Activated naive CD4-positive, alpha-beta T cell treated with anti-CD3 and anti-CD28 coated beads, Interleukin-2, amount 50 U/mL, for 24 hours (primary cell): ENCODE measurements around the gene DACT3.

Experiments used
- H3K27ac Mint-ChIP-seq: one replicate; pipeline ENCODE4 v1.8.0; 2021; ENCODE audit warnings: mild to moderate bottlenecking, mixed read lengths
- H3K27me3 Mint-ChIP-seq: one replicate; pipeline ENCODE4 v1.8.0; 2021; ENCODE audit warnings: mixed read lengths
- H3K36me3 Mint-ChIP-seq: one replicate; pipeline ENCODE4 v1.8.0; 2021; ENCODE audit warnings: mixed read lengths
- H3K4me1 Mint-ChIP-seq: one replicate; pipeline ENCODE4 v1.8.0; 2021; ENCODE audit warnings: mixed read lengths
- H3K4me3 Mint-ChIP-seq: one replicate; pipeline ENCODE4 v1.8.0; 2021; ENCODE audit warnings: mild to moderate bottlenecking, mixed read lengths
- H3K9me3 Mint-ChIP-seq: one replicate; pipeline ENCODE4 v1.8.0; 2021; ENCODE audit warnings: mixed read lengths

DACT3 gene

GRCh38 chr19:46614114-46614722, 46.8 kb downstream of the DACT3 start:
- Mint-ChIP-seq H3K9me3 (no peaks in the 10 kb centered on the region), H3K36me3 (peaks cover 8% of the 10 kb centered on the region), H3K27me3 (no peaks in the 10 kb centered on the region), H3K27ac (peak overlapping the region; percentile 91), H3K4me3 (peak overlapping the region; percentile 71), H3K4me1 (peaks cover 77% of the 10 kb centered on the region)

GRCh38 chr19:46613525-46613924, 47.5 kb downstream of the DACT3 start:
- H3K4me3 Mint-ChIP-seq = no peak overlapping the region
- H3K27ac Mint-ChIP-seq = no peak overlapping the region
- H3K4me1 Mint-ChIP-seq = peaks cover 76% of the 10 kb centered on the region

GRCh38 chr19:46611776-46612175, 49.2 kb downstream of the DACT3 start:
- no peaks in the 10 kb centered on the region for H3K9me3 Mint-ChIP-seq
- H3K4me3 Mint-ChIP-seq = peak overlapping the region; percentile 66
- peaks cover 71% of the 10 kb centered on the region for H3K4me1 Mint-ChIP-seq
- no peaks in the 10 kb centered on the region for H3K27me3 Mint-ChIP-seq
- H3K36me3 Mint-ChIP-seq = peaks cover 14% of the 10 kb centered on the region
- H3K27ac Mint-ChIP-seq = peak overlapping the region; percentile 63

More at GRCh38 chr19:46613525-46613924, 47.5 kb downstream of the DACT3 start:
- no peaks in the 10 kb centered on the region for H3K27me3 Mint-ChIP-seq
- peaks cover 12% of the 10 kb centered on the region for H3K36me3 Mint-ChIP-seq
- H3K9me3 Mint-ChIP-seq = no peaks in the 10 kb centered on the region

- Mint-ChIP-seq H3K27ac (peak overlapping the region; percentile 73), H3K4me1 (peaks cover 71% of the 10 kb centered on the region), H3K27me3 (no peaks in the 10 kb centered on the region), H3K4me3 (peak overlapping the region; percentile 66), H3K36me3 (peaks cover 14% of the 10 kb centered on the region), H3K9me3 (no peaks in the 10 kb centered on the region)
These were observed 49.9 kb downstream of the DACT3 start for GRCh38 chr19:46610851-46611770.

- Mint-ChIP-seq H3K27ac (no peak overlapping the region), H3K4me3 (peak overlapping the region; percentile 21), H3K9me3 (no peaks in the 10 kb centered on the region), H3K4me1 (peaks cover 70% of the 10 kb centered on the region), H3K27me3 (no peaks in the 10 kb centered on the region), H3K36me3 (peaks cover 14% of the 10 kb centered on the region)
These were observed 50.6 kb downstream of the DACT3 start for GRCh38 chr19:46610413-46610775.

GRCh38 chr19:46609511-46610412, 51.2 kb downstream of the DACT3 start:
- Mint-ChIP-seq H3K9me3 (no peaks in the 10 kb centered on the region), H3K4me3 (no peak overlapping the region), H3K36me3 (peaks cover 14% of the 10 kb centered on the region), H3K27me3 (no peaks in the 10 kb centered on the region), H3K4me1 (peaks cover 76% of the 10 kb centered on the region), H3K27ac (no peak overlapping the region)

- H3K4me1 Mint-ChIP-seq = peaks cover 76% of the 10 kb centered on the region
- H3K27me3 Mint-ChIP-seq = no peaks in the 10 kb centered on the region
- H3K9me3 Mint-ChIP-seq = no peaks in the 10 kb centered on the region
- H3K36me3 Mint-ChIP-seq = peaks cover 14% of the 10 kb centered on the region
- no peak overlapping the region for H3K4me3 Mint-ChIP-seq
- H3K27ac Mint-ChIP-seq = peak overlapping the region; percentile 38
These were observed 52.2 kb downstream of the DACT3 start for GRCh38 chr19:46608581-46609345.

GRCh38 chr19:46608178-46608577, 52.8 kb downstream of the DACT3 start:
- no peak overlapping the region for H3K27ac Mint-ChIP-seq
- H3K9me3 Mint-ChIP-seq = no peaks in the 10 kb centered on the region
- peaks cover 77% of the 10 kb centered on the region for H3K4me1 Mint-ChIP-seq
- H3K27me3 Mint-ChIP-seq = no peaks in the 10 kb centered on the region
- H3K4me3 Mint-ChIP-seq = no peak overlapping the region
- H3K36me3 Mint-ChIP-seq = peaks cover 14% of the 10 kb centered on the region

- Mint-ChIP-seq H3K4me1 (peaks cover 80% of the 10 kb centered on the region), H3K27ac (no peak overlapping the region), H3K27me3 (no peaks in the 10 kb centered on the region)
These were observed 53.5 kb downstream of the DACT3 start for GRCh38 chr19:46607448-46607841.

GRCh38 chr19:46606681-46607447, 54.1 kb downstream of the DACT3 start:
- peaks cover 79% of the 10 kb centered on the region for H3K4me1 Mint-ChIP-seq
- H3K9me3 Mint-ChIP-seq = no peaks in the 10 kb centered on the region
- no peaks in the 10 kb centered on the region for H3K27me3 Mint-ChIP-seq
- peaks cover 14% of the 10 kb centered on the region for H3K36me3 Mint-ChIP-seq
- H3K4me3 Mint-ChIP-seq = no peak overlapping the region
- peak overlapping the region; percentile 46 for H3K27ac Mint-ChIP-seq

More at GRCh38 chr19:46607448-46607841, 53.5 kb downstream of the DACT3 start:
- Mint-ChIP-seq H3K9me3 (no peaks in the 10 kb centered on the region), H3K4me3 (no peak overlapping the region), H3K36me3 (peaks cover 14% of the 10 kb centered on the region)

GRCh38 chr19:46606019-46606418, 55.0 kb downstream of the DACT3 start:
- Mint-ChIP-seq H3K9me3 (no peaks in the 10 kb centered on the region), H3K36me3 (peaks cover 14% of the 10 kb centered on the region), H3K4me1 (peaks cover 71% of the 10 kb centered on the region), H3K27ac (no peak overlapping the region), H3K27me3 (no peaks in the 10 kb centered on the region), H3K4me3 (no peak overlapping the region)

- Mint-ChIP-seq H3K27ac (no peak overlapping the region), H3K27me3 (no peaks in the 10 kb centered on the region), H3K4me3 (no peak overlapping the region), H3K4me1 (peaks cover 65% of the 10 kb centered on the region), H3K9me3 (no peaks in the 10 kb centered on the region), H3K36me3 (peaks cover 12% of the 10 kb centered on the region)
These were observed 55.6 kb downstream of the DACT3 start for GRCh38 chr19:46605356-46605821.

GRCh38 chr19:46604781-46605355, 56.1 kb downstream of the DACT3 start:
- H3K27ac Mint-ChIP-seq = no peak overlapping the region
- H3K36me3 Mint-ChIP-seq = peaks cover 10% of the 10 kb centered on the region
- H3K9me3 Mint-ChIP-seq = no peaks in the 10 kb centered on the region
- H3K27me3 Mint-ChIP-seq = no peaks in the 10 kb centered on the region
- H3K4me3 Mint-ChIP-seq = no peak overlapping the region
- peaks cover 65% of the 10 kb centered on the region for H3K4me1 Mint-ChIP-seq

GRCh38 chr19:46603752-46604231, 57.2 kb downstream of the DACT3 start:
- peak overlapping the region; percentile 97 for H3K4me3 Mint-ChIP-seq
- peaks cover 56% of the 10 kb centered on the region for H3K4me1 Mint-ChIP-seq
- H3K27ac Mint-ChIP-seq = peak overlapping the region; percentile 92
- peaks cover 2% of the 10 kb centered on the region for H3K9me3 Mint-ChIP-seq
- H3K27me3 Mint-ChIP-seq = no peaks in the 10 kb centered on the region
- H3K36me3 Mint-ChIP-seq = peaks cover 2% of the 10 kb centered on the region
